Measurements from ENCODE around the gene TNNI3K. TPM values are rescaled to one million over a fixed set of nuclear protein-coding genes. Genes with fewer than 3 reads are reported as not detected.

Gene TNNI3K
- total and polyA plus RNA-seq, 9 of the 15 experiments (the other 6 are each of a cell fraction or from before 2014, with no cell fraction given) = 0.21 to 0.53 (median 0.32) TPM; not detected in 5

DNA sequence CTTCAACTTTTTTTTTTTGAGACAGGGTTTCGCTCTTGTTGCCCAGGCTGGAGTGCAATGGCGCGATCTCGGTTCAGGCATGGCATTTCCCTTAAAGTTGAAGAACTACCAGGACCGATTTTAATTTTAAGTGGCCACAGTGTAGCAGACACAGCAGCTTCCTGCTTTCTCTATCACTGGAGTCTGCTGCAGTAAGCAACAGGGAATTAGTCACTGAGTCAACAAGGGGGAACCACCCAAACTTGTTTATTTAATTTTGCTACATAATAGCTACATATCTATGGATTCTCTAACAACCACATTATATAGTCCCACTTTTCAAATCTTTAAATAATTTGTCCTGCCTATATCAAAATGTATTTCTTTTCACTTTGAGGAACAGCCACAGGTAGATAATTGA is 12.5 kb upstream of the TNNI3K start:
- no peak for FAIRE-seq
- Histone ChIP-seq H3K9ac (ENCODE audit: insufficient read depth in 1 of 2, low read depth in 2 of 2, low read length in 2 of 2) (no peak overlapping the region), H3K9me3 (replicated peaks; ENCODE audit: control insufficient read depth, insufficient read depth, low read depth, low read length) (no peaks in the 10 kb centered on the region), H4K20me1 (replicated peaks; ENCODE audit: control insufficient read depth, insufficient read depth, low read length) (no peaks in the 10 kb centered on the region), H3K27me3 (ENCODE audit: control insufficient read depth in 2 of 2, insufficient read depth in 2 of 2, low read length in 2 of 2) (no peaks in the 10 kb centered on the region), H2AFZ (ENCODE audit: low read depth, low read length) (no peak overlapping the region), H3K79me2 (ENCODE audit: control insufficient read depth, insufficient read depth, low read length) (no peaks in the 10 kb centered on the region), H3K9me1 (ENCODE audit: control insufficient read depth, insufficient read depth, low read length) (no peaks in the 10 kb centered on the region), H3K4me3 (no peak overlapping the region), H3K4me1 (replicated peaks in 1 of 2; ENCODE audit: control insufficient read depth in 2 of 2, insufficient read depth in 2 of 2, low read length in 2 of 2) (no peaks in the 10 kb centered on the region), H3K27ac (ENCODE audit: extremely low read depth, low read depth, low read length) (no peak overlapping the region), H3K4me2 (ENCODE audit: insufficient read depth, low read length) (no peak overlapping the region), H3K36me3 (ENCODE audit: control insufficient read depth, insufficient read depth, low read length) (no peaks in the 10 kb centered on the region)
- TF ChIP-seq SMARCB1 (IDR thresholded peaks at IDR 0.05; ENCODE audit: insufficient read length, low read depth) (no peak), FOXA3 (CRISPR knock-in tag; conservative IDR thresholded peaks at IDR 0.05 in 1 of 2, IDR thresholded peaks at IDR 0.05 in 1 of 2) (peak; percentile 37 to 57; a peak in 3 of 4 replicates), TBP (optimal IDR thresholded peaks at IDR 0.05; ENCODE audit: low read depth, low read length) (no peak), HIVEP1 (CRISPR knock-in tag; IDR thresholded peaks at IDR 0.05) (no peak)
- no TSS peak for BruUV-seq (replicated peaks)
- no peak for DNase-seq (ENCODE audit: extremely low read depth in 1 of 4, low spot score in 3 of 4)
- in situ Hi-C loops (cut with MboI) = no loop called here
- WGBS (ENCODE audit: insufficient coverage, low coverage, missing lambda C conversion rate) = 0% methylated on average over 5 of the region's 5 CpGs
- no peak for ATAC-seq
- intact Hi-C loops (cut with micrococcal nuclease) = no loop called here
- ChIA-PET CTCF (ENCODE audit: low intra/inter-chr PET ratio) (no interaction called here), POLR2A (no interaction called here)

GRCh38 chr1:74223453-74223852 is 11.7 kb upstream of the TNNI3K start:
- no TSS peak for BruUV-seq (replicated peaks)
- no peaks in the 10 kb centered on the region for H3K4me1 ChIP-seq (replicated peaks in 1 of 2; ENCODE audit: control insufficient read depth in 2 of 2, insufficient read depth in 2 of 2, low read length in 2 of 2)
- DNase-seq (ENCODE audit: extremely low read depth in 1 of 4, low spot score in 3 of 4) (no peak), ATAC-seq (no peak), FAIRE-seq (no peak)
- TF ChIP-seq MTA2 (IDR thresholded peaks at IDR 0.05; ENCODE audit: low read depth) = no peak
- no peak for TF ChIP-seq IFI16 (CRISPR knock-in tag; IDR thresholded peaks at IDR 0.05)
- no peak for TF ChIP-seq MAFF (IDR thresholded peaks at IDR 0.05; ENCODE audit: low read length)
- no peak for TF ChIP-seq PYGO2 (tag; IDR thresholded peaks at IDR 0.05)
- no peak overlapping the region for H3K27ac ChIP-seq (ENCODE audit: extremely low read depth, low read depth, low read length)
- H3K79me2 ChIP-seq (ENCODE audit: control insufficient read depth, insufficient read depth, low read length) = no peaks in the 10 kb centered on the region
- H3K27me3 ChIP-seq (ENCODE audit: control insufficient read depth in 2 of 2, insufficient read depth in 2 of 2, low read length in 2 of 2) = no peaks in the 10 kb centered on the region
- no peaks in the 10 kb centered on the region for H4K20me1 ChIP-seq (replicated peaks; ENCODE audit: control insufficient read depth, insufficient read depth, low read length)
- CTCF ChIA-PET (ENCODE audit: low intra/inter-chr PET ratio) = no interaction called here
- H2AFZ ChIP-seq (ENCODE audit: low read depth, low read length) = no peak overlapping the region
- H3K9me1 ChIP-seq (ENCODE audit: control insufficient read depth, insufficient read depth, low read length) = no peaks in the 10 kb centered on the region
- no peaks in the 10 kb centered on the region for H3K9me3 ChIP-seq (replicated peaks; ENCODE audit: control insufficient read depth, insufficient read depth, low read depth, low read length)
- no peaks in the 10 kb centered on the region for H3K36me3 ChIP-seq (ENCODE audit: control insufficient read depth, insufficient read depth, low read length)
- no peak overlapping the region for H3K9ac ChIP-seq (ENCODE audit: insufficient read depth in 1 of 2, low read depth in 2 of 2, low read length in 2 of 2)
- H3K4me2 ChIP-seq (ENCODE audit: insufficient read depth, low read length) = no peak overlapping the region
- H3K4me3 ChIP-seq = no peak overlapping the region
- in situ Hi-C loops (cut with MboI) = no loop called here
- POLR2A ChIA-PET = no interaction called here
- intact Hi-C loops (cut with micrococcal nuclease) = no loop called here
- WGBS (ENCODE audit: insufficient coverage, low coverage, missing lambda C conversion rate) = 0% methylated on average over 3 of the region's 3 CpGs

Data from K562 (cell line).